ENCODE measurements around the gene CATSPERD. TPM values are rescaled to one million over a fixed set of nuclear protein-coding genes. Genes with fewer than 3 reads are reported as not detected.

The CATSPERD gene
- total RNA-seq, 1 experiment from 2014 or later = not detected

DNA sequence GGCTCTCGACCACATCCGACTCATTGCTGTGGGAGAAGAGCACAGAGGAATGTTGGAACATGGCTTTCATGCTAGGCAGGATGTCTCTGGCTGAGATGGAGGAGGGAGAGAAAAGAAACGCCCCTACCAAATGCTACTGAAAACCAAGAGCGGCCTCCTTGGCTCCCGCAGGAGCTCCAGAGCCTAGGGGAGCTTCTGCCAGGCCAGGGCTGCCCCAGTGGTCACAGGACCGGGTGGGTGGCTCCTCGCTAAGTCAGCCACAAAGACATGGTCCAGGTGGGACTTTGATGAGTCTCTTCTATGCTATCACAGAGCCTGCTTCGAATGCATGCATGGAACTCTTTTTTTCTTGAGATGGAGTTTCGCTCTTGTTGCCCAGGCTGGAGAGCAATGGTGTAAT lies 7.2 kb upstream of the CATSPERD start:
- no peaks in the 10 kb centered on the region for H3K9me2 ChIP-seq (replicated peaks; ENCODE audit: insufficient read depth, low read length)
- H3K27me3 ChIP-seq (ENCODE audit: low read length) = no peaks in the 10 kb centered on the region
- H3K4me3 ChIP-seq (ENCODE audit: low read length) = no peak overlapping the region
- H3K9ac ChIP-seq (ENCODE audit: low read length) = no peak overlapping the region
- no peak overlapping the region for H3K27ac ChIP-seq (ENCODE audit: low read length)
- peaks cover 18% of the 10 kb centered on the region for H4K20me1 ChIP-seq (ENCODE audit: insufficient read depth, low read depth, low read length)
- no peak overlapping the region for H3K4me2 ChIP-seq (ENCODE audit: low read depth, low read length, poor library complexity, severe bottlenecking)
- peaks cover 19% of the 10 kb centered on the region; the same call in 1 of the 2 replicates for H3K36me3 ChIP-seq (ENCODE audit: insufficient read depth, low read length)
- no peaks in the 10 kb centered on the region for H3K9me3 ChIP-seq (ENCODE audit: low read length)
- no peak overlapping the region for H2AFZ ChIP-seq (ENCODE audit: low read length)
- H3K79me2 ChIP-seq (ENCODE audit: low read length) = peaks cover 42% of the 10 kb centered on the region
- DNase-seq = peak; percentile 26
- H3K4me1 ChIP-seq (ENCODE audit: low read length) = peaks cover 12% of the 10 kb centered on the region

DNA sequence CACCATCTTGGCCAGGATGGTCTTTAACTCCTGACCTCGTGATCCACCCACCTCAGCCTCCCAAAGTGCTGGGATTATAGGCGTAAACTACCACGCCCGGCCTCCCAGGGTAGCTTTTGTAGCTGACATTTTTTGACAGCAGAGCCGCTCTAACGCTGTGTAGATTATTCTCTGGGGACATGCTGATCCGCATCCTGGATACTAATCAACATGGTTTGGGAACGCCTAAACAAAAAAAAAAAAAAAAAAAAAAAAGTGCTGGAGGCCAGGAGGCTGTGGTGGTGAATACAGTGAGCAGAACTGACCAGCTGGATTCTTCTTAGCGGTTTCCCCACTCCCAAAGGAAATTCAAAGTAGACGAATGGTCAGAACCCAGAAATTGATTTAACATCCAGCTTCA lies 5.6 kb upstream of the CATSPERD start:
- Histone ChIP-seq H4K20me1 (ENCODE audit: insufficient read depth, low read depth, low read length) (peaks cover 18% of the 10 kb centered on the region), H3K4me3 (ENCODE audit: low read length) (no peak overlapping the region), H3K9me3 (ENCODE audit: low read length) (no peaks in the 10 kb centered on the region), H3K9me2 (replicated peaks; ENCODE audit: insufficient read depth, low read length) (no peaks in the 10 kb centered on the region), H2AFZ (ENCODE audit: low read length) (no peak overlapping the region), H3K27ac (ENCODE audit: low read length) (no peak overlapping the region), H3K79me2 (ENCODE audit: low read length) (peaks cover 57% of the 10 kb centered on the region), H3K4me1 (ENCODE audit: low read length) (peaks cover 18% of the 10 kb centered on the region), H3K27me3 (ENCODE audit: low read length) (no peaks in the 10 kb centered on the region), H3K9ac (ENCODE audit: low read length) (no peak overlapping the region), H3K4me2 (ENCODE audit: low read depth, low read length, poor library complexity, severe bottlenecking) (no peak overlapping the region), H3K36me3 (ENCODE audit: insufficient read depth, low read length) (peaks cover 19% of the 10 kb centered on the region; the same call in 1 of the 2 replicates)
- no peak for DNase-seq

DNA sequence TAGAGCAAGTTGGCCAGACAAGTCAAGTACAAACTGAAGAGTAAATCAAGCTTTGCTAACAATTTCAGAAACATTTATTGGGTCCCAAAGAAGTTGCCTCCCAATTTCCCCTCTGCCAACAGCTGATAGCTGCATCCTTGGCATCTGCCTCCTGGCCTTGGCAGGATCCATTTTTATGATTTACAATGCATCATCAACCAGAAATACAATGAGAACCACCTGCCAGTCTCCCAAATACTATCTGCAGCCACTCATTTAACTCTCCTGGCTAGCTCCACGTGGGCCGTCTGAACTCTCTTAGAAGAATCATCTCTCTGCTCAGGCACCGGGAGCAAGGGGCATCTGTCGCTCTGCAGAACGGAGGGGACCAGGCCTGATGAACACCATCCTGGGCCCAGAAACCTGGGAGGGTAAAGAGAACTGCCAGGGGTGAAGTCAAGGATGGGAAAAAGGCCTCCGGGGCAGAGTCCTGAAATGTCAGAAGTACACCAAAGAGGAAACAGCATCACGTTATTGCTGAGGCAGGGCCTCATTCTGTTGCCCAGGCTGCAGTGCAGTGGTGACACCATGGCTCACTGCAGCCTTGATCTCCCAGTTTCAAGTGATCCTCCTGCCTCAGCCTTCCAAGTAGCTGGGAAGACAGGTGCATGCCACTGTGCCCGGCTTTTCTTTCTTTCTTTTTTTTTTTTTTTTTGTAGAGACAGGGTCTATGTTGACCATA lies 3.1 kb upstream of the CATSPERD start:
- Histone ChIP-seq H3K9ac (ENCODE audit: low read length) (peak overlapping the region; percentile 82; the same call in 1 of the 2 replicates), H3K36me3 (ENCODE audit: insufficient read depth, low read length) (peaks cover 16% of the 10 kb centered on the region; the same call in 1 of the 2 replicates), H3K9me3 (ENCODE audit: low read length) (no peaks in the 10 kb centered on the region), H3K27ac (ENCODE audit: low read length) (peak overlapping the region; percentile 77; the same call in 1 of the 2 replicates), H2AFZ (ENCODE audit: low read length) (no peak overlapping the region), H3K4me2 (ENCODE audit: low read depth, low read length, poor library complexity, severe bottlenecking) (peak overlapping the region; percentile 98), H4K20me1 (ENCODE audit: insufficient read depth, low read depth, low read length) (peaks cover 18% of the 10 kb centered on the region), H3K4me1 (ENCODE audit: low read length) (peaks cover 22% of the 10 kb centered on the region), H3K9me2 (replicated peaks; ENCODE audit: insufficient read depth, low read length) (no peaks in the 10 kb centered on the region), H3K79me2 (ENCODE audit: low read length) (peaks cover 59% of the 10 kb centered on the region), H3K4me3 (ENCODE audit: low read length) (peak overlapping the region; percentile 82; the same call in 1 of the 2 replicates), H3K27me3 (ENCODE audit: low read length) (no peaks in the 10 kb centered on the region)
- DNase-seq = no peak

DNA sequence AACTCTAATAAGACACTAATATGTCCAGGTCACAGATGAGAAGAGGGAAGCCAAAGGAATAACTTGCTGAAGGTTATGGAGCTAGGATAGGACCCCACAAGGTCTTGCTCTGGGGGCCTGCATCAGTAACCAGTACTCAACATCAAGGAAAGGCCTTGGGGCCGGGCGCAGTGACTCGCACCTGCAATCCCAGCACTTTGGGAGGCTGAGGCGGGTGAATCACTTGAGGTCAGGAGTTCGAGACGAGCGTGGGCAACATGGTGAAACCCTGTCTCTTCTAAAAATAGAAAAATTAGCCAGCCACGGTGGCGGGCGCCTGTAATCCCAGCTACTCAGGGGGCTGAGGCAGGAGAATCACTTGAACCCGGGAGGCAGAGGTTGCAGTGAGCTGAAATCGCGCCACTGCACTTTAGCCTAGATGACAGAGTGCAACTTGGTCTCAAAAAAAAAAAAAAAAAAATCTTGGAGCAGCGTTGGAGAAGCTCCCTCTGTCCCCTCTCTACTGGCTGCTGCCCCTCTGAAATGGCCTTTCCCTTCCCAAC lies 2.3 kb upstream of the CATSPERD start:
- Histone ChIP-seq H3K36me3 (ENCODE audit: insufficient read depth, low read length) (peaks cover 16% of the 10 kb centered on the region; the same call in 1 of the 2 replicates), H3K9me2 (replicated peaks; ENCODE audit: insufficient read depth, low read length) (no peaks in the 10 kb centered on the region), H3K27me3 (ENCODE audit: low read length) (no peaks in the 10 kb centered on the region), H3K27ac (ENCODE audit: low read length) (peak overlapping the region; percentile 77; the same call in 1 of the 2 replicates), H4K20me1 (ENCODE audit: insufficient read depth, low read depth, low read length) (peaks cover 18% of the 10 kb centered on the region), H3K4me2 (ENCODE audit: low read depth, low read length, poor library complexity, severe bottlenecking) (peak overlapping the region; percentile 98), H3K4me1 (ENCODE audit: low read length) (peaks cover 22% of the 10 kb centered on the region), H3K4me3 (ENCODE audit: low read length) (peak overlapping the region; percentile 82), H3K9me3 (ENCODE audit: low read length) (no peaks in the 10 kb centered on the region), H3K79me2 (ENCODE audit: low read length) (peaks cover 59% of the 10 kb centered on the region), H2AFZ (ENCODE audit: low read length) (no peak overlapping the region), H3K9ac (ENCODE audit: low read length) (peak overlapping the region; percentile 82)
- DNase-seq = no peak

DNA sequence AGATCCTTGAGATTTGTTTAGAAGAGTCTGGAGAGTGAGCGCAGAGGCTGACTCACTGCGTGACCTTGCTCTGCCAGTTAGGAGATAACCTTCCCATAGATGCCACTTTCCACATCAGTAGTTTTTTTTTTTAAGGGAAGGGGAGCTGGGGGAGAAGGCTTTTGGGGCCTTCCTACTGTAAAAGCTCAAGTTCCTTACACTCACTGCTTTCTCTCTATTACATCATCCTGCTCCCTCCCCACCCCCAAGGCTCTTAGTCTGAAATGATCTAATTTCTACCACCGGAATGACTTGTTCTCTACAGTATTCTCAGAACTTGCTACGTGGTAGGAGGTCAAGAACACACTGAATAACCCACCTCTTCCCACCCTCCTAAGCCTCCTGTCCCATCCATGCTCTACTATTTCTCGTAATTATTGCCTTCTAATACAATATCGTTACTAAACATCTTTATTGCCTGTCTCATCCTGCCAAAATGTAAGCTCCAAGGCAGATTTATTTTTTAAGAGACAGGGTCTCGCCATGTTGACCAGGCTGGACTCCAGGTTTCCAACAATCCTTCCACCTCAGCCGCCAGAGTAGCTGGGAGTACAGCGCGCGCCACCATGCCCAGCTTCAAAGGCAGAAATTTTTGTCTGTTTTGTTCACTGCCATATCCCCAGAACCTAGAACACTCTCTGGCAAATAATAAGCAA lies 1.7 kb upstream of the CATSPERD start:
- no peaks in the 10 kb centered on the region for H3K9me3 ChIP-seq (ENCODE audit: low read length)
- peak overlapping the region; percentile 98 for H3K4me2 ChIP-seq (ENCODE audit: low read depth, low read length, poor library complexity, severe bottlenecking)
- peak overlapping the region; percentile 82 for H3K9ac ChIP-seq (ENCODE audit: low read length)
- DNase-seq = peak; percentile 67
- peaks cover 16% of the 10 kb centered on the region; the same call in 1 of the 2 replicates for H3K36me3 ChIP-seq (ENCODE audit: insufficient read depth, low read length)
- peak overlapping the region; percentile 82 for H3K4me3 ChIP-seq (ENCODE audit: low read length)
- peaks cover 17% of the 10 kb centered on the region for H4K20me1 ChIP-seq (ENCODE audit: insufficient read depth, low read depth, low read length)
- peaks cover 22% of the 10 kb centered on the region for H3K4me1 ChIP-seq (ENCODE audit: low read length)
- H2AFZ ChIP-seq (ENCODE audit: low read length) = no peak overlapping the region
- H3K79me2 ChIP-seq (ENCODE audit: low read length) = peaks cover 56% of the 10 kb centered on the region
- H3K27ac ChIP-seq (ENCODE audit: low read length) = peak overlapping the region; percentile 77; the same call in 1 of the 2 replicates
- H3K27me3 ChIP-seq (ENCODE audit: low read length) = no peaks in the 10 kb centered on the region
- H3K9me2 ChIP-seq (replicated peaks; ENCODE audit: insufficient read depth, low read length) = no peaks in the 10 kb centered on the region

DNA sequence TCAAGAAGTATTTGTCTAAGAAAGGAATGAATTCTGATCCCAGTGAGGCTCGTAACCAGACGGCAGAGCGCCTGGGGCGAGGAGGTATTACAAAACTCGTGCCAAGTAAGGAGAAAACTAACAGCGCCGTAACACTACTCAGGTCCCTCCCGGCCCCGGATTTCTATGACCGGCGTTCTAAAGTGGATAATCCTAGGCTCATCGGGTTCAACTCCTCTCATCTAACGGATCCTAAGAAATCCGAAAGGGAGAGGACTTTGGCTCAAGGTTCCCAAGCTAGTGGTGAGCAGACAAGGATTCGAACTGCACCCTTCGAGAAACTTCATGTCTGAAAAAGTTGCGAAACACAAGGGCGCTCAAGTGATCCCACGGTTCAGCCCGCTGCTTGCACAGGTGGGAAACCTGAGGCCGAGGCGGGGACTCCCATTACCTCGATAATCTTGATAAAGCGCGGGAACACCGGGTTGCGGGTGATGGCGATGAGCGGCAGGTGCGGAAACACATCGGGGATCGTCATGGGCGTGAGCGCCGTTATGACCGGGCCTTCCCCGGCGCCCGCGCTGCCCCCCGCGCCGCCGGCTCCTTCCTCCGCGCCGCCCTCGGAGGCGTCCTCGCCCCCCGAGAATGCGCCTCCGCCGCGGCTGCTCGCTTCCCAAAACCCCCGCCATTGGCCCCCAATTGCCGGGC lies 1.0 kb upstream of the CATSPERD start:
- H3K36me3 ChIP-seq (ENCODE audit: insufficient read depth, low read length) = peaks cover 13% of the 10 kb centered on the region; the same call in 1 of the 2 replicates
- H2AFZ ChIP-seq (ENCODE audit: low read length) = no peak overlapping the region
- H3K9me2 ChIP-seq (replicated peaks; ENCODE audit: insufficient read depth, low read length) = no peaks in the 10 kb centered on the region
- peak overlapping the region; percentile 82 for H3K9ac ChIP-seq (ENCODE audit: low read length)
- H3K27me3 ChIP-seq (ENCODE audit: low read length) = no peaks in the 10 kb centered on the region
- H3K4me2 ChIP-seq (ENCODE audit: low read depth, low read length, poor library complexity, severe bottlenecking) = peak overlapping the region; percentile 98
- peak overlapping the region; percentile 82 for H3K4me3 ChIP-seq (ENCODE audit: low read length)
- no peaks in the 10 kb centered on the region for H3K9me3 ChIP-seq (ENCODE audit: low read length)
- peak overlapping the region; percentile 77; the same call in 1 of the 2 replicates for H3K27ac ChIP-seq (ENCODE audit: low read length)
- DNase-seq = peak; percentile 71
- peaks cover 13% of the 10 kb centered on the region for H4K20me1 ChIP-seq (ENCODE audit: insufficient read depth, low read depth, low read length)
- peaks cover 22% of the 10 kb centered on the region for H3K4me1 ChIP-seq (ENCODE audit: low read length)
- H3K79me2 ChIP-seq (ENCODE audit: low read length) = peaks cover 51% of the 10 kb centered on the region

DNA sequence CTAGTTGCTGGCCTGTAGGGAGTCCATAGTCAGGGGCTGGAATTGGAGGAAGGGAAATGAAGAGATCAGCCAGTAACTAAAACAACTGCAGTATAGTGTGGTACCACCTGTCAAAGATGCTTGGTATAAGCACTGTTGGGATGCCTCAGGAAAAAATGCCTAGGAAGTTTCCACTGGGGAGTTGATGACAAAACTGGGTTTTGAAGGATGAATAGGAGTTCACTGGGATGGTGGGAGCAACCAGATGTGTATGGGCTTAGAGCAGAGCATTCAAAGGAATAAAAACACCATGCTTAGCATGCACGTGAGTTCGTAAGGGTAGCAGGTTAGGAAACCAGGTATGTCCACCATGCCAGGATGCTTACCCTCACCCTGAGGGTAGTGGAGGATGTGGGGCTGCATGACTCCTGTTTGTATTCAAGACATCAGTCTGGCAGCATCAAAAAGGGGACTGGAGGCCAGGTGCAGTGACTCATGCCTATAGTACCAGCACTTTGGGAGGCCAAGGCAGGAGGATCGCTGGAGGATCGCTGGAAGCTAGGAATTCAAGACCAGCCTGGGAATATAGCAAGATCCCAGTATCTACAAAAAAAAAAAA lies 7.1 kb downstream of the CATSPERD start:
- H3K9me3 ChIP-seq (ENCODE audit: low read length) = no peaks in the 10 kb centered on the region

More for the DNA sequence above, 7.1 kb downstream of the CATSPERD start:
- no peak for DNase-seq
- H3K27ac ChIP-seq (ENCODE audit: low read length) = no peak overlapping the region
- no peak overlapping the region for H3K4me3 ChIP-seq (ENCODE audit: low read length)
- H3K9me2 ChIP-seq (replicated peaks; ENCODE audit: insufficient read depth, low read length) = no peaks in the 10 kb centered on the region
- no peaks in the 10 kb centered on the region for H3K36me3 ChIP-seq (ENCODE audit: insufficient read depth, low read length)
- no peak overlapping the region for H3K4me2 ChIP-seq (ENCODE audit: low read depth, low read length, poor library complexity, severe bottlenecking)
- no peaks in the 10 kb centered on the region for H4K20me1 ChIP-seq (ENCODE audit: insufficient read depth, low read depth, low read length)
- no peak overlapping the region for H3K9ac ChIP-seq (ENCODE audit: low read length)
- no peaks in the 10 kb centered on the region for H3K4me1 ChIP-seq (ENCODE audit: low read length)
- no peak overlapping the region for H2AFZ ChIP-seq (ENCODE audit: low read length)
- no peaks in the 10 kb centered on the region for H3K79me2 ChIP-seq (ENCODE audit: low read length)
- H3K27me3 ChIP-seq (ENCODE audit: low read length) = no peaks in the 10 kb centered on the region

Data from Karpas-422 (cell line).